ENCODE data around the gene SIKE1. TPM values are rescaled to one million over a fixed set of nuclear protein-coding genes. Genes with fewer than 3 reads are reported as not detected.

SIKE1 gene
- total RNA-seq, 2 experiments from 2014 or later, result 71.0 to 123 TPM

- intact Hi-C loops (cut with micrococcal nuclease; ENCODE audit: unreplicated experiment), result loop anchor here (1.0 to 10.0 kb wide), 5 partner anchors 23 to 812 kb away; partner anchors contain the start of genes SIKE1 and TRIM33
- peak overlapping the region; percentile 97 for H3K4me2 ChIP-seq (ENCODE audit: low read length)
- peaks cover 46% of the 10 kb centered on the region for H3K4me1 ChIP-seq (ENCODE audit: insufficient read depth, low read length, poor library complexity, severe bottlenecking)
- H3K27ac ChIP-seq (ENCODE audit: low read depth, low read length, poor library complexity, severe bottlenecking), result peak overlapping the region; percentile 84
- peaks cover 54% of the 10 kb centered on the region for H3K79me2 ChIP-seq (ENCODE audit: insufficient read depth, low read depth, low read length)
- no peaks in the 10 kb centered on the region for H3K9me3 ChIP-seq (ENCODE audit: low read length)
- TF ChIP-seq, protein P1, sequence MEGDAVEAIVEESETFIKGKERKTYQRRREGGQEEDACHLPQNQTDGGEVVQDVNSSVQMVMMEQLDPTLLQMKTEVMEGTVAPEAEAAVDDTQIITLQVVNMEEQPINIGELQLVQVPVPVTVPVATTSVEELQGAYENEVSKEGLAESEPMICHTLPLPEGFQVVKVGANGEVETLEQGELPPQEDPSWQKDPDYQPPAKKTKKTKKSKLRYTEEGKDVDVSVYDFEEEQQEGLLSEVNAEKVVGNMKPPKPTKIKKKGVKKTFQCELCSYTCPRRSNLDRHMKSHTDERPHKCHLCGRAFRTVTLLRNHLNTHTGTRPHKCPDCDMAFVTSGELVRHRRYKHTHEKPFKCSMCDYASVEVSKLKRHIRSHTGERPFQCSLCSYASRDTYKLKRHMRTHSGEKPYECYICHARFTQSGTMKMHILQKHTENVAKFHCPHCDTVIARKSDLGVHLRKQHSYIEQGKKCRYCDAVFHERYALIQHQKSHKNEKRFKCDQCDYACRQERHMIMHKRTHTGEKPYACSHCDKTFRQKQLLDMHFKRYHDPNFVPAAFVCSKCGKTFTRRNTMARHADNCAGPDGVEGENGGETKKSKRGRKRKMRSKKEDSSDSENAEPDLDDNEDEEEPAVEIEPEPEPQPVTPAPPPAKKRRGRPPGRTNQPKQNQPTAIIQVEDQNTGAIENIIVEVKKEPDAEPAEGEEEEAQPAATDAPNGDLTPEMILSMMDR (conservative IDR thresholded peaks at IDR 0.05; ENCODE audit: low read length), result no peak
- no peak for TF ChIP-seq EZH2phosphoT487 (IDR thresholded peaks at IDR 0.05; ENCODE audit: borderline replicate concordance, low read depth, low read length)
- no peak for DNase-seq (ENCODE audit: low spot score)
- H2AFZ ChIP-seq (ENCODE audit: low read length), result no peak overlapping the region
- peaks cover 37% of the 10 kb centered on the region for H4K20me1 ChIP-seq (ENCODE audit: insufficient read depth, low read length)
- H3K4me3 ChIP-seq (ENCODE audit: low read depth, low read length, poor library complexity, severe bottlenecking), result peak overlapping the region; percentile 90
- H3K36me3 ChIP-seq (ENCODE audit: insufficient read depth, low read length), result peaks cover 49% of the 10 kb centered on the region
- no peaks in the 10 kb centered on the region for H3K9me2 ChIP-seq (ENCODE audit: insufficient read depth, low read length)
- ChIA-PET CTCF (ENCODE audit: unreplicated experiment) (interaction anchor here (0.7 kb wide), 1 partner anchor 21 kb away, joined by 3 read pairs; no protein-coding TSS in a partner anchor), POLR2A (interaction anchor here (0.5 to 2.8 kb wide), 5 partner anchors 21 to 242 kb away, joined by 3 to 9 read pairs (median 3); partner anchors contain the start of gene NRAS)
- no TSS peak for BruUV-seq (replicated peaks)
These were observed 23.5 kb downstream of the SIKE1 start for GRCh38 chr1:114756949-114757454.

DNA sequence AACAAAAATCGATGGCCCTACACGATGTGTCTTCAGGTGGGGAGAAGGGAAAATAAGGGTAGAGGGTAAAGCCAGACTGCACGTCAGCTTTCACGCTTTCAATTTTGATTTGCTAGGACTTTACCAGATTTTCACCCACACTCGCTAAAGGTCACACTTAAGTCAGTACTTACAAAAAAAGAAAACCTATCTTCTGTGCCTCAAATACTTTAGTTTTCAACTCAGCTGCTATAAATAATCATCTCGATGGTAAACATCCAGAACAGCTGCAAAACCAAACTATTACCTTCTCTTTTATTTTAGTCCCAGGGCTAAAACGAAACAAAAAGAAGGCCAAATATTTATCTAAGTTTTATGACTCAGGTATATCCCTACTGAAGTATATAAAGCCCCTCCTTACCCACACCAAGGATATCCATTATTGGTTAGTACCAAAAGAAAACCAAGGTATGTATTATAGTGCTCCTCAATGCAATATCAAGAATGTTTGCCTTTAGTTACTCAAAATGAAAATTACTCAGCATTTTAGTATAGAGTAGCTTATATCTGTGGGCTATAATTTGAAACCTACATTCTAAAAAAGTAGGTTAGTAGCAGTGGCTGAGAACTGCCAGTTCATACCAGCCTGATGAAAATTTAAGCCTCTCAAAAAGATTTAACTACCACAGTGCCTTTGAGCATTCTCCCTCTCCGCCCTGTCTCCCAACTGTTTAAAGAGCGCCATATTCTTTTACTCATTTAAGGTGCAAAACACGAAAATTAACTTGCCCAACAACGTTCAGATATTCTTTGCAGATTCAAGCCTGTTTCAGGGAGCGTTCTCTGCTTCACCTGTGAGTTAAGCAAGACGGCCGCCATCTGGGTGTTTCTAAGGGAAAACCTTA lies 24.2 kb downstream of the SIKE1 start:
- Histone ChIP-seq H2AFZ (ENCODE audit: low read length) (no peak overlapping the region), H3K4me2 (ENCODE audit: low read length) (peak overlapping the region; percentile 97), H3K27ac (ENCODE audit: low read depth, low read length, poor library complexity, severe bottlenecking) (peak overlapping the region; percentile 84), H3K4me1 (ENCODE audit: insufficient read depth, low read length, poor library complexity, severe bottlenecking) (peaks cover 49% of the 10 kb centered on the region), H4K20me1 (ENCODE audit: insufficient read depth, low read length) (peaks cover 44% of the 10 kb centered on the region), H3K9me2 (ENCODE audit: insufficient read depth, low read length) (no peaks in the 10 kb centered on the region), H3K36me3 (ENCODE audit: insufficient read depth, low read length) (peaks cover 56% of the 10 kb centered on the region), H3K4me3 (ENCODE audit: low read depth, low read length, poor library complexity, severe bottlenecking) (peak overlapping the region; percentile 90), H3K9me3 (ENCODE audit: low read length) (no peaks in the 10 kb centered on the region), H3K79me2 (ENCODE audit: insufficient read depth, low read depth, low read length) (peaks cover 61% of the 10 kb centered on the region)
- intact Hi-C loops (cut with micrococcal nuclease; ENCODE audit: unreplicated experiment), result loop anchor here (10.0 kb wide), 3 partner anchors 181 to 811 kb away; no protein-coding TSS in a partner anchor
- BruUV-seq (replicated peaks), result TSS peak; percentile 51
- peak; percentile 49 for DNase-seq (ENCODE audit: low spot score)
- ChIA-PET POLR2A (interaction anchor here (1.0 to 2.8 kb wide), 4 partner anchors 9 to 174 kb away, joined by 3 to 8 read pairs (median 6); partner anchors contain the start of gene NRAS), CTCF (ENCODE audit: unreplicated experiment) (no interaction called here)
- no peak for TF ChIP-seq EZH2phosphoT487 (IDR thresholded peaks at IDR 0.05; ENCODE audit: borderline replicate concordance, low read depth, low read length)
- TF ChIP-seq, protein P1 (conservative IDR thresholded peaks at IDR 0.05; ENCODE audit: low read length), result no peak
